CD8-positive, alpha-beta memory T cell (primary cell): ENCODE data around the gene CANT1. TPM values are rescaled to one million over a fixed set of nuclear protein-coding genes. Genes with fewer than 3 reads are reported as not detected.

Experiments
- CTCF ChIA-PET: fragments of 350-600 bp; sonication (Branson Sonifier 250); formaldehyde crosslinking; loops from one replicate; lab custom pipeline; 2021; ENCODE audit warnings: antibody characterized with exemption; lab: Charles Lee
- POLR2A ChIA-PET: fragments of 350-600 bp; sonication (Branson Sonifier 250); formaldehyde crosslinking; loops from one replicate; lab custom pipeline; 2021; ENCODE audit warnings: antibody characterized with exemption; lab: Charles Lee
- DNase-seq, 5 donors: peaks; one replicate each; pipeline versions ENCODE4 v3.0.0 to v3.0.0-alpha.2; 2020 to 2022; ENCODE audit warnings: mixed read lengths in 1 of 5
- H3K27ac ChIP-seq: one replicate; pipeline ENCODE4 v1.7.0; 2013; ENCODE audit warnings: low read depth, mild to moderate bottlenecking, low read length, moderate library complexity
- H3K27me3 ChIP-seq: 2 replicates; pipeline ENCODE4 v1.7.0; 2013; ENCODE audit warnings: low read length, mild to moderate bottlenecking; ENCODE audit not compliant: insufficient read depth, poor library complexity, severe bottlenecking
- H3K36me3 ChIP-seq: 2 replicates; pipeline ENCODE4 v1.7.0; 2013; ENCODE audit warnings: mild to moderate bottlenecking, low read length, moderate library complexity; ENCODE audit not compliant: insufficient read depth
- H3K4me1 ChIP-seq: 2 replicates; pipeline ENCODE4 v1.7.0; 2013; ENCODE audit warnings: mild to moderate bottlenecking, low read length, moderate library complexity; ENCODE audit not compliant: insufficient read depth
- H3K4me3 ChIP-seq: 2 replicates; pipeline ENCODE4 v1.7.0; 2013; ENCODE audit warnings: mild to moderate bottlenecking, low read length
- H3K9me3 ChIP-seq: 2 replicates; pipeline ENCODE4 v1.7.0; 2013; ENCODE audit warnings: mild to moderate bottlenecking, low read length
- H3K27ac Mint-ChIP-seq, 8 donors: one replicate each; pipeline ENCODE4 v1.8.0; 2020 to 2021; ENCODE audit warnings: mixed read lengths in 8 of 8, mild to moderate bottlenecking in 6 of 8, inconsistent platforms in 3 of 8, moderate library complexity in 3 of 8
- H3K27me3 Mint-ChIP-seq, 2 donors: one replicate each; pipeline ENCODE4 v1.8.0; 2020 to 2021; ENCODE audit warnings: mixed read lengths in 2 of 2, mild to moderate bottlenecking in 1 of 2, moderate library complexity in 1 of 2
- H3K36me3 Mint-ChIP-seq, 3 donors: one replicate each; pipeline ENCODE4 v1.8.0; 2020 to 2021; ENCODE audit warnings: mixed read lengths in 3 of 3, inconsistent platforms in 1 of 3, mild to moderate bottlenecking in 1 of 3
- H3K4me1 Mint-ChIP-seq, 3 donors: one replicate each; pipeline ENCODE4 v1.8.0; 2020 to 2021; ENCODE audit warnings: mixed read lengths in 3 of 3, inconsistent platforms in 1 of 3, mild to moderate bottlenecking in 1 of 3
- H3K4me3 Mint-ChIP-seq, 7 donors: one replicate each; pipeline ENCODE4 v1.8.0; 2020 to 2021; ENCODE audit warnings: mixed read lengths in 7 of 7, mild to moderate bottlenecking in 6 of 7, moderate library complexity in 4 of 7, inconsistent platforms in 2 of 7
- H3K9me3 Mint-ChIP-seq, 5 donors: one replicate each; pipeline ENCODE4 v1.8.0; 2020 to 2022; ENCODE audit warnings: mixed read lengths in 5 of 5, mild to moderate bottlenecking in 3 of 5, moderate library complexity in 2 of 5, inconsistent platforms in 1 of 5
- polyA plus RNA-seq: library from polyadenylated mRNA; unstranded; fragments of 300-500 nt; fragmentation: Illumina TruSeq; gene quantifications from one replicate; pipeline ENCODE4 v1.2.3, GENCODE V29; 2021
- total RNA-seq, 2 experiments: library from RNA; stranded (reverse); gene quantifications; one replicate each; pipeline ENCODE4 v1.2.3, GENCODE V29; 2021

The CANT1 gene
- total and polyA plus RNA-seq, 3 experiments from 2014 or later: 13.4 to 47.3 (median 45.5) TPM

- H3K36me3 Mint-ChIP-seq: peaks cover 0 to 30% (median 3%) of the 10 kb centered on the region in 3 donors
- H3K27me3 Mint-ChIP-seq: peaks cover 0 to 14% of the 10 kb centered on the region in 2 donors
- no peaks in the 10 kb centered on the region for H3K36me3 ChIP-seq
- peak overlapping the region; percentile 47 to 95 (median 87) for H3K4me3 Mint-ChIP-seq
- no peaks in the 10 kb centered on the region for H3K27me3 ChIP-seq
- peaks cover 49 to 71% (median 52%) of the 10 kb centered on the region in 3 donors for H3K4me1 Mint-ChIP-seq
- ChIA-PET CTCF (no interaction called here), POLR2A (no interaction called here)
- peak overlapping the region; percentile 17 to 89 (median 72) for H3K27ac Mint-ChIP-seq
- no peak overlapping the region for H3K4me3 ChIP-seq
- H3K27ac ChIP-seq: no peak overlapping the region
- DNase-seq: no peak
- peaks cover 0 to 2% (median 0%) of the 10 kb centered on the region in 5 donors for H3K9me3 Mint-ChIP-seq
- H3K9me3 ChIP-seq: no peaks in the 10 kb centered on the region
- peaks cover 49% of the 10 kb centered on the region for H3K4me1 ChIP-seq
Observed at GRCh38 chr17:79006794-79007503, 2.6 kb downstream of the CANT1 start.

DNA sequence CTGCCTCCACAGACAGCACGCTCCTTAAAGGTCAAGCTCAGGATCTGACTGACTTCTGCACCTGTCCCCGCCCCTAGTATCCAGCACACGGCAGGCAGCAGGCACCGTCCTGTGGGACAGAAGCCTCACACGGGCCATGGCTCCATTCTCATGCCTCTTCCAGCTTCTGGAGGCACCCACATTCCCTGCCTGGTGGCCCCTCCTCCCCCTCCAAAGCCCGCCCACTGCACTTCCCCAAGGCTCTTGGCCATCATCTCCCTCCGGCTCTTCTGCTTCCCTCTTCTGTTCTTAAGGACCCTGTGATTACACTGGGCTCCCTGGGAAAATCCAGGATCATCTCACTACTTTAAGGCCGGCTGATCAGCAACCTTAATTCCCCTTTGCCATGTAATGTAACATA, 3.5 kb downstream of the CANT1 start:
- ChIA-PET CTCF (no interaction called here), POLR2A (no interaction called here)
- Histone ChIP-seq H3K9me3 (no peaks in the 10 kb centered on the region), H3K4me3 (no peak overlapping the region), H3K27me3 (no peaks in the 10 kb centered on the region), H3K27ac (no peak overlapping the region), H3K4me1 (peaks cover 49% of the 10 kb centered on the region), H3K36me3 (no peaks in the 10 kb centered on the region)
- Mint-ChIP-seq H3K9me3 (peaks cover 0 to 2% (median 0%) of the 10 kb centered on the region in 5 donors), H3K4me3 (peak overlapping the region in 5 of 7 donors; percentile 17 to 44 (median 24)), H3K4me1 (peaks cover 49 to 75% (median 54%) of the 10 kb centered on the region in 3 donors), H3K27ac (peak overlapping the region in 5 of 8 donors; percentile 23 to 90 (median 84)), H3K27me3 (peaks cover 0 to 14% of the 10 kb centered on the region in 2 donors), H3K36me3 (peaks cover 0 to 39% (median 4%) of the 10 kb centered on the region in 3 donors)
- no peak for DNase-seq

DNA sequence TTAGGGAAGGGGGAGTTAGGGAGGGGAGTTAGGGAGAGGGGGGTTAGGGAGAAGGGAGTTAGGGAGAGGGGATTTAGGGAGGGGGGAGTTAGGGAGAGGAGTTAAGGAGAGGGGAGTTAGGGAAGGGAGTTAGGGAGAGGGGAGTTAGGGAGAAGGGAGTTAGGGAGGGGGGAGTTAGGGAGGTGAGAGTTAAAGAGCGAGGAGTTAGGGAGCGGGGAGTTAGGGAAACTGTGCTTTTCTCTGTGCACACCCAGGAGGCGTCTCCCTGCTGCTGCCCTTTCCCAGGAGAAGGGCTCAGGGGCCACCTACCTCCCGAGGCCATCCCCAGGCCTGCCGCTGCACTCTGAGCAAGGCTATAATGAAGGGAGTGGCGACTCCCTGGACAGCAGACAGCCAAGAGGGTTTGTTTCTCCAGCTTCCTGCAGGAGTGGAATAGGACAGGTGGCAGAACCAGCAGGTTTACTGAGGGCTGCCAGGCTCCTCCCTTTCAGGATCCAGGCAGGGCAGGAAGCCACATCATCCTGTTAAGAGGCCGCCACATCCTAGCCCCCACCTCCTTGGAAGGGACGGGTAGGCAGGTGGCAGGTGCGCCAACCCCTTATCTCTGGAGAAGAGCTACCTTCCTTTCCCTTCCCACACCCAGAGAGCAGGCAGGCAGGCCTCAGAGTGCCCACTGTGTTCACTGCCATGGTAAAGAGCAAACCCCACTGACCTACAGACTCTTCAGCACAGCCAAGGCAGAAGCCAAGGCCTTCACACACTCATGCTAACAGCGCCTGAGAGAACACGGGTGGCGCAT, 4.3 kb downstream of the CANT1 start:
- Mint-ChIP-seq H3K4me1 (peaks cover 45 to 71% (median 52%) of the 10 kb centered on the region in 3 donors), H3K9me3 (peaks cover 0 to 2% (median 0%) of the 10 kb centered on the region in 5 donors), H3K27ac (peak overlapping the region in 6 of 8 donors; percentile 17 to 89 (median 50)), H3K4me3 (peak overlapping the region in 5 of 7 donors; percentile 1 to 58 (median 37)), H3K27me3 (peaks cover 0 to 10% of the 10 kb centered on the region in 2 donors), H3K36me3 (peaks cover 0 to 46% (median 4%) of the 10 kb centered on the region in 3 donors)
- Histone ChIP-seq H3K27ac (no peak overlapping the region), H3K4me3 (peak overlapping the region; percentile 31), H3K4me1 (peaks cover 48% of the 10 kb centered on the region), H3K27me3 (no peaks in the 10 kb centered on the region), H3K36me3 (no peaks in the 10 kb centered on the region), H3K9me3 (no peaks in the 10 kb centered on the region)
- DNase-seq: no peak
- ChIA-PET POLR2A (no interaction called here), CTCF (no interaction called here)

GRCh38 chr17:79003661-79004411, 5.7 kb downstream of the CANT1 start:
- ChIA-PET POLR2A (no interaction called here), CTCF (interaction anchor here (1.0 kb wide), 1 partner anchor 19 kb away, joined by 3 read pairs; no protein-coding TSS in a partner anchor)
- Mint-ChIP-seq H3K27me3 (peaks cover 0 to 2% of the 10 kb centered on the region in 2 donors), H3K4me1 (peaks cover 42 to 63% (median 44%) of the 10 kb centered on the region in 3 donors), H3K4me3 (no peak overlapping the region), H3K36me3 (peaks cover 0 to 46% (median 6%) of the 10 kb centered on the region in 3 donors), H3K9me3 (no peaks in the 10 kb centered on the region), H3K27ac (peak overlapping the region in 2 of 8 donors; percentile 45 to 80)
- Histone ChIP-seq H3K36me3 (no peaks in the 10 kb centered on the region), H3K27me3 (no peaks in the 10 kb centered on the region), H3K9me3 (no peaks in the 10 kb centered on the region), H3K4me1 (peaks cover 39% of the 10 kb centered on the region), H3K4me3 (no peak overlapping the region), H3K27ac (no peak overlapping the region)
- DNase-seq: no peak

- no peak for DNase-seq
- no peaks in the 10 kb centered on the region for H3K27me3 ChIP-seq
- peak overlapping the region in 3 of 8 donors; percentile 45 to 66 (median 50) for H3K27ac Mint-ChIP-seq
- H3K36me3 Mint-ChIP-seq: peaks cover 0 to 50% (median 6%) of the 10 kb centered on the region in 3 donors
- no peak overlapping the region for H3K4me3 ChIP-seq
- no peak overlapping the region for H3K27ac ChIP-seq
- H3K4me1 Mint-ChIP-seq: peaks cover 34 to 54% (median 35%) of the 10 kb centered on the region in 3 donors
- no peaks in the 10 kb centered on the region for H3K9me3 Mint-ChIP-seq
- POLR2A ChIA-PET: no interaction called here
- peaks cover 0 to 2% of the 10 kb centered on the region in 2 donors for H3K27me3 Mint-ChIP-seq
- H3K36me3 ChIP-seq: peaks cover under 1% of the 10 kb centered on the region
- CTCF ChIA-PET: interaction anchor here (1.0 kb wide), 1 partner anchor 20 kb away, joined by 3 read pairs; no protein-coding TSS in a partner anchor
- H3K4me1 ChIP-seq: peaks cover 30% of the 10 kb centered on the region
- peak overlapping the region in 1 of 7 donors; percentile 40 for H3K4me3 Mint-ChIP-seq
- no peaks in the 10 kb centered on the region for H3K9me3 ChIP-seq
Observed at GRCh38 chr17:79002796-79003593, 6.6 kb downstream of the CANT1 start.

- POLR2A ChIA-PET: no interaction called here
- Histone ChIP-seq H3K9me3 (no peaks in the 10 kb centered on the region), H3K4me1 (peaks cover 23% of the 10 kb centered on the region), H3K27me3 (no peaks in the 10 kb centered on the region), H3K4me3 (no peak overlapping the region), H3K36me3 (peaks cover 5% of the 10 kb centered on the region), H3K27ac (no peak overlapping the region)
- Mint-ChIP-seq H3K27me3 (no peaks in the 10 kb centered on the region), H3K27ac (peak overlapping the region in 3 of 8 donors; percentile 6 to 74 (median 66)), H3K4me1 (peaks cover 26 to 47% (median 28%) of the 10 kb centered on the region in 3 donors), H3K9me3 (no peaks in the 10 kb centered on the region), H3K4me3 (no peak overlapping the region), H3K36me3 (peaks cover 0 to 56% (median 8%) of the 10 kb centered on the region in 3 donors)
- DNase-seq: no peak
- CTCF ChIA-PET: no interaction called here
Observed at GRCh38 chr17:79002291-79002690, 7.3 kb downstream of the CANT1 start.
